ENCODE data around the gene PARD3B. TPM values are rescaled to one million over a fixed set of nuclear protein-coding genes. Genes with fewer than 3 reads are reported as not detected.

PARD3B gene
- total and polyA plus RNA-seq, 3 donors from 2014 or later: 14.6 to 36.8 (median 29.6) TPM

DNA sequence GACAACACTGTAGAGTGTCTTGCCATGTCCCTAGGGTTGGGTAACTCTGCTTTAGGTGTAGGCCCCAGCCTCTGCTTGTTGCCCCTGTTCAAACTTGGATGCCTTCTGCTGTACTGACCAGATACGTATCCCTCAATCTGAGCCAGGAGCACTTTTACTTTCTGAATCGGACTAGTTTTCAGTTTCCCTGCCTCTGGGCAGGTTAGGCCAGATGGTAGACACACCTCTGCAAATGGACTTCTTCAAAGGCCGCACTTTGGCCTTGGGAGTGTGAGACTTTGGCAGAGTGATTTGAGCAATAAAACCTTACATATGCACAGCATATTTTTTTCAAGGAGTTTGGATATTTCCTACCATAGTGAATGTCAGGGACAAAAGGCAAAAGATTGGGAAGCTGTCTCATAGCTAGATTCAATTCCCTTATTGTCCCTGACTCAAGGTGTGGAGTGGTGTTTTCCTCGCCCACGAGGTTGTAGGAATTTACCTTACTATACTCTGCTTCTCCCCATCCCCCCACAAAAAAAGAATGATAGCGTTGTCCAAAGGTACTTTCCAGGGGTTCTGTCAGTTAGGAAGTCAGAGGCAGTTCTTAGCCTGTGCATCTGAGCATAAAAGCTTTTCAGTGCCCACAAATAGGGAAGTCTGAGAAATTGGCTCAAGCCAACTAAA lies 15.3 kb upstream of the PARD3B start:
- WGBS, 2 donors: 82 to 87% methylated on average over 6 of the region's 6 CpGs
- Histone ChIP-seq H3K27ac (no peak overlapping the region), H3K4me1 (no peaks in the 10 kb centered on the region), H3K27me3 (no peaks in the 10 kb centered on the region), H3K9me3 (no peaks in the 10 kb centered on the region), H3K4me3 (no peak overlapping the region), H3K36me3 (ENCODE audit: low read depth, missing control alignments) (no peaks in the 10 kb centered on the region)
- intact Hi-C loops (cut with DNase I; ENCODE audit: low total_unique reads): no loop called here
- no peak for DNase-seq
- TF ChIP-seq, protein P1, sequence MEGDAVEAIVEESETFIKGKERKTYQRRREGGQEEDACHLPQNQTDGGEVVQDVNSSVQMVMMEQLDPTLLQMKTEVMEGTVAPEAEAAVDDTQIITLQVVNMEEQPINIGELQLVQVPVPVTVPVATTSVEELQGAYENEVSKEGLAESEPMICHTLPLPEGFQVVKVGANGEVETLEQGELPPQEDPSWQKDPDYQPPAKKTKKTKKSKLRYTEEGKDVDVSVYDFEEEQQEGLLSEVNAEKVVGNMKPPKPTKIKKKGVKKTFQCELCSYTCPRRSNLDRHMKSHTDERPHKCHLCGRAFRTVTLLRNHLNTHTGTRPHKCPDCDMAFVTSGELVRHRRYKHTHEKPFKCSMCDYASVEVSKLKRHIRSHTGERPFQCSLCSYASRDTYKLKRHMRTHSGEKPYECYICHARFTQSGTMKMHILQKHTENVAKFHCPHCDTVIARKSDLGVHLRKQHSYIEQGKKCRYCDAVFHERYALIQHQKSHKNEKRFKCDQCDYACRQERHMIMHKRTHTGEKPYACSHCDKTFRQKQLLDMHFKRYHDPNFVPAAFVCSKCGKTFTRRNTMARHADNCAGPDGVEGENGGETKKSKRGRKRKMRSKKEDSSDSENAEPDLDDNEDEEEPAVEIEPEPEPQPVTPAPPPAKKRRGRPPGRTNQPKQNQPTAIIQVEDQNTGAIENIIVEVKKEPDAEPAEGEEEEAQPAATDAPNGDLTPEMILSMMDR (IDR thresholded peaks at IDR 0.05): no peak
- no peak for TF ChIP-seq POLR2A (IDR thresholded peaks at IDR 0.05)

DNA sequence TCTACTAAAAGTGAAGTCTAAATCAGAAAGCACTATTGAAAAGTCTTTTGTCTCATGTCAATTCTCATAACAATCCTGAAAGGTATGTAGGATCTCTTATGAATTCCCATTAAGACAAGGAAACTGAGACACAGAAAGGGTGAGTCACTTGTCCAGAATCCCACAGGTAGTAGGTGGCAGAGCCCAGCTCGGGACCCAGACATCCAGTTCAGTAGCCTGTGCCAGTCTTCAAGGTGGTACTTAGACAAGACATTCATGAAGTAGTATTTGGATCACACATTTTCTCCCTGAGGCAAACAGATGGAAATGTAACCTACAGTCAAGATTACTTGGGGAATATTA lies 14.8 kb upstream of the PARD3B start:
- WGBS, 2 donors: 95 to 100% methylated on average over 1 of the region's 1 CpG
- intact Hi-C loops (cut with DNase I; ENCODE audit: low total_unique reads): no loop called here

DNA sequence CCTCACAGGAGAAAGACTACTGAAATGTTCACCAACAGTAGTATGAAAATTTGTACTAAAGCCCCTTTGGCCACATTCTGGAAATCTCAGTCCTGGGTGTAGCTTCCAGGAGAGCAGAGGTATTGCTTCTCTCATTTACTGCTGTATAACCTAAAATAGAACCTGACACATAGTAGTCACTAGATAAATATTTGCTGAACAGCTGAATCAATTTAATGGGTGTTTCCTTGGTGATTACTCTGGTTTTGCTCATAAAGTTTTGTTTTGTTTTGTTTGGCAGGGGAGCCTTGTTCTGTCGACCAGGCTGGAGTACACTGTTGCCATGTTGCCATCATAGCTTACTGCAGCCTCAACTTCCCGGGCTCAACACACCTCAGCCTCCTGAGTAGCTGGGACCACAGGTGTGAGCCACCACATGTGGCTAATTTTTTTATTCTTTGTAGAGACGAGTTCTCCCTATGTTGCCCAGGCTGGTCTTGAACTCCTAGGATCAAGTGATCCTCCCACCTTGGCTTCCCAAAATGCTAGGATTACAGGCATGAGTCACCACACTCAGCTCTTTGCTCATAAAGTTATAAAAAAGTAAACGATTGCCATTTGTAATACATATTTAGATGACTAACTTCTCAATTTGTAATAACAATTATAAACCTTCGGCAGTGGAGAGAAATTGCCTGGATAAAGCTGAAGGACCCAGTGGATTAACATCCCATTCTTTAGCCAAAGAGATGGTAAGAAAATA lies 11.5 kb upstream of the PARD3B start:
- no peaks in the 10 kb centered on the region for H3K4me1 ChIP-seq
- H3K36me3 ChIP-seq (ENCODE audit: low read depth, missing control alignments): no peaks in the 10 kb centered on the region
- 78 to 84% methylated on average over 5 of the region's 5 CpGs for WGBS, 2 donors
- no peaks in the 10 kb centered on the region for H3K27me3 ChIP-seq
- no peak overlapping the region for H3K4me3 ChIP-seq
- no peak for DNase-seq
- TF ChIP-seq, protein P1 (IDR thresholded peaks at IDR 0.05): no peak
- no peak for TF ChIP-seq POLR2A (IDR thresholded peaks at IDR 0.05)
- intact Hi-C loops (cut with DNase I; ENCODE audit: low total_unique reads): no loop called here
- H3K27ac ChIP-seq: no peak overlapping the region
- no peaks in the 10 kb centered on the region for H3K9me3 ChIP-seq

More for the DNA sequence above, 14.8 kb upstream of the PARD3B start:
- no peak for TF ChIP-seq POLR2A (IDR thresholded peaks at IDR 0.05)
- TF ChIP-seq, protein P1 (IDR thresholded peaks at IDR 0.05): no peak
- H3K36me3 ChIP-seq (ENCODE audit: low read depth, missing control alignments): no peaks in the 10 kb centered on the region
- H3K4me3 ChIP-seq: no peak overlapping the region
- no peaks in the 10 kb centered on the region for H3K27me3 ChIP-seq
- H3K4me1 ChIP-seq: no peaks in the 10 kb centered on the region
- no peak for DNase-seq
- no peak overlapping the region for H3K27ac ChIP-seq
- H3K9me3 ChIP-seq: no peaks in the 10 kb centered on the region

DNA sequence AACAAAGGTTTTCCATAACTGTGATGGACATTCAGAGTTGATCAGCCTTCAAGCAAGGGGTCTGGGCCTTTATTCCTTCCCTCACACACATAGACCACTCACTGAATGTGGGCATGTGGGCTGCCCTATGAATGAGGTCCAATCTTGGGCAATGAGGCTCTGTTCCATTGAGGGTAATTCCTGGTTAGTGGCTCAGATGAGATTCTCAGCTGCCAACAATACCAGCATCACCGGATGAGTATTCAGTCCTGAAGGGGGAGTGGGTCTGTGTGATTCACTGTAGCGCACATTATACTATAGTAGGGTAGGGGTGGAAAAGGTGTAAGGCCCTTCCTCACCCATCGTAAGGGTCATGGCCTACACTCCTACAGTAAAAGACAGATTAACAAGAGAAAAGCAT lies 9.9 kb upstream of the PARD3B start:
- H3K4me1 ChIP-seq: no peaks in the 10 kb centered on the region
- TF ChIP-seq POLR2A (IDR thresholded peaks at IDR 0.05): no peak
- TF ChIP-seq, protein P1 (IDR thresholded peaks at IDR 0.05): no peak
- H3K4me3 ChIP-seq: no peak overlapping the region
- H3K27ac ChIP-seq: no peak overlapping the region
- WGBS, 2 donors: 92 to 100% methylated on average over 3 of the region's 3 CpGs
- no peaks in the 10 kb centered on the region for H3K36me3 ChIP-seq (ENCODE audit: low read depth, missing control alignments)
- H3K9me3 ChIP-seq: no peaks in the 10 kb centered on the region
- no peak for DNase-seq
- H3K27me3 ChIP-seq: no peaks in the 10 kb centered on the region
- intact Hi-C loops (cut with DNase I; ENCODE audit: low total_unique reads): no loop called here
